ENCODE results near the gene CCDC184. TPM values are rescaled to one million over a fixed set of nuclear protein-coding genes. Genes with fewer than 3 reads are reported as not detected.

CCDC184 gene
- total RNA-seq, 1 experiment from 2014 or later: 0.69 TPM

DNA sequence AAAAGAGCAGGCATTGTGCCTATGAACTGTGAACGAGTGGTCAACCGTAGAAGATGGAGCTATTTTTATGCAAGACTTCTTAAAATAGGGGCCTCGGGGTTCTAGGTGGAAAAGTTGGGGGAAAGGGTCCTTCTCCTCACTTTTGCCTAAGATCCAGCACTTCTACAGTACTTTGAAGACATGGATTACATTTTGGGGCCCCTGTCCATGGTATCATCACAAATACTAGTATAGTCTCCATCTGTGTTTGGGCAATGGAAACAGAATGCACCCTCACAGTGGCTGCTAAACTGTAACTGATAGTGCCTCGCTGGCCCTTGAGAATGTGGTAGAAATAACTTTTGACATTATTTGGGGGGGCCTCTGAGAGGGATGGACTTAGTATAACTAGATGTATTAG lies 5.5 kb upstream of the CCDC184 start:
- H3K27ac ChIP-seq (ENCODE audit: low read depth, low read length, poor library complexity, severe bottlenecking): no peak overlapping the region
- intact Hi-C loops (cut with micrococcal nuclease; ENCODE audit: unreplicated experiment): no loop called here
- ChIA-PET CTCF (no interaction called here), POLR2A (ENCODE audit: low non-redundant PET) (no interaction called here)
- H3K27me3 ChIP-seq (replicated peaks; ENCODE audit: insufficient read depth, low read depth, low read length, poor library complexity): peaks cover 5% of the 10 kb centered on the region
- H3K9me3 ChIP-seq (ENCODE audit: low read depth, low read length, poor library complexity, severe bottlenecking): no peaks in the 10 kb centered on the region
- peaks cover 22% of the 10 kb centered on the region for H3K4me1 ChIP-seq (ENCODE audit: insufficient read depth, low read length, poor library complexity, severe bottlenecking)
- BruUV-seq (replicated peaks): no TSS peak
- no peak for TF ChIP-seq EZH2 (IDR thresholded peaks at IDR 0.05; ENCODE audit: borderline replicate concordance, low read depth, low read length, poor library complexity, severe bottlenecking)
- TF ChIP-seq, protein P1, sequence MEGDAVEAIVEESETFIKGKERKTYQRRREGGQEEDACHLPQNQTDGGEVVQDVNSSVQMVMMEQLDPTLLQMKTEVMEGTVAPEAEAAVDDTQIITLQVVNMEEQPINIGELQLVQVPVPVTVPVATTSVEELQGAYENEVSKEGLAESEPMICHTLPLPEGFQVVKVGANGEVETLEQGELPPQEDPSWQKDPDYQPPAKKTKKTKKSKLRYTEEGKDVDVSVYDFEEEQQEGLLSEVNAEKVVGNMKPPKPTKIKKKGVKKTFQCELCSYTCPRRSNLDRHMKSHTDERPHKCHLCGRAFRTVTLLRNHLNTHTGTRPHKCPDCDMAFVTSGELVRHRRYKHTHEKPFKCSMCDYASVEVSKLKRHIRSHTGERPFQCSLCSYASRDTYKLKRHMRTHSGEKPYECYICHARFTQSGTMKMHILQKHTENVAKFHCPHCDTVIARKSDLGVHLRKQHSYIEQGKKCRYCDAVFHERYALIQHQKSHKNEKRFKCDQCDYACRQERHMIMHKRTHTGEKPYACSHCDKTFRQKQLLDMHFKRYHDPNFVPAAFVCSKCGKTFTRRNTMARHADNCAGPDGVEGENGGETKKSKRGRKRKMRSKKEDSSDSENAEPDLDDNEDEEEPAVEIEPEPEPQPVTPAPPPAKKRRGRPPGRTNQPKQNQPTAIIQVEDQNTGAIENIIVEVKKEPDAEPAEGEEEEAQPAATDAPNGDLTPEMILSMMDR (conservative IDR thresholded peaks at IDR 0.05; ENCODE audit: low read depth, low read length): no peak
- H3K4me3 ChIP-seq (ENCODE audit: low read depth, low read length, poor library complexity, severe bottlenecking): no peak overlapping the region
- H3K36me3 ChIP-seq (ENCODE audit: insufficient read depth, low read length, poor library complexity, severe bottlenecking): no peaks in the 10 kb centered on the region
- DNase-seq (ENCODE audit: low spot score): no peak

DNA sequence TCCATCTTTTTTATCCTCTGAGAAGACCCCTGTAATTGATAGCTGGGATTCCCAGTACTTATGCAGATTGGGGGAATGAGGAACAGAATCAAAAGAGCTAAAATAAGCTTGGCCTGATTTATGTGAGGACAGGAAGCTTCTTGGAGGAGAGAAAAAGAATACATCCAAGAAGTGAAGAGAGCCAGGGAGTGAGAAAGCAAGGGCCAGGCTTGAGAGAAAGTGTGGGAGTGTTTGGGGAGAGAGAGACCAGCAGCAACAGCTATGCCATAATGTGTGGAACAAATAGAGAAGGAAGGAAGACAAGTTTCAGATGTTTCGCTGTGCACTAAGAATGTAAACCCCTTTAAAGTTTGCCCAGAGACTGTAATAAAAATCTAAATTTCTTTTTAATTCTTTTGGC lies 4.0 kb upstream of the CCDC184 start:
- peaks cover 26% of the 10 kb centered on the region for H3K4me1 ChIP-seq (ENCODE audit: insufficient read depth, low read length, poor library complexity, severe bottlenecking)
- TF ChIP-seq, protein P1 (conservative IDR thresholded peaks at IDR 0.05; ENCODE audit: low read depth, low read length): no peak
- no peak for TF ChIP-seq EZH2 (IDR thresholded peaks at IDR 0.05; ENCODE audit: borderline replicate concordance, low read depth, low read length, poor library complexity, severe bottlenecking)
- CTCF ChIA-PET: no interaction called here
- intact Hi-C loops (cut with micrococcal nuclease; ENCODE audit: unreplicated experiment): no loop called here
- no peak overlapping the region for H3K4me3 ChIP-seq (ENCODE audit: low read depth, low read length, poor library complexity, severe bottlenecking)
- H3K27ac ChIP-seq (ENCODE audit: low read depth, low read length, poor library complexity, severe bottlenecking): no peak overlapping the region
- peaks cover 12% of the 10 kb centered on the region for H3K27me3 ChIP-seq (replicated peaks; ENCODE audit: insufficient read depth, low read depth, low read length, poor library complexity)
- no peak for DNase-seq (ENCODE audit: low spot score)
- no peaks in the 10 kb centered on the region for H3K36me3 ChIP-seq (ENCODE audit: insufficient read depth, low read length, poor library complexity, severe bottlenecking)
- POLR2A ChIA-PET (ENCODE audit: low non-redundant PET): interaction anchor here (0.6 kb wide), 2 partner anchors 22 to 285 kb away, joined by 3 to 12 read pairs; partner anchors contain the start of gene ASB8
- no TSS peak for BruUV-seq (replicated peaks)
- H3K9me3 ChIP-seq (ENCODE audit: low read depth, low read length, poor library complexity, severe bottlenecking): no peaks in the 10 kb centered on the region

DNA sequence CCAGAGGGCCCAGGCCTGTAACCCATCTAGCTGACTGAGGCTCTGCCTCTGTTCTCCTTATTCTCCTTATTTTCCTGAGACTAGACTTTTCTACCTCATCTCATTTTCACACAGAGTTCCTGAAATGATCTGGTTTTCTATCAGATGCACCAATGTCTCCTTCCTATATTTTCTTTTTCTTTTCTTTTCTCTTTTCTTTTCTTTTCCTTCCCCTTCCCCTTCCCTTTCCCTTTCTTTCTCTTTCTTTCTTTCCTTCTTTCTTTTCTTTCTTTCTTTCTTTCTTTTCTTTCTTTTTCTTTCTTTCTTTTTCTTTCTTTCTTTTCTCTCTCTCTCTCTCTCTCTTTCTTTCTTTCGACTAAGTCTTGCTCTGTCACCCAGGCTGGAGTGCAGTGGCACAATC lies 3.0 kb upstream of the CCDC184 start:
- Histone ChIP-seq H3K27me3 (replicated peaks; ENCODE audit: insufficient read depth, low read depth, low read length, poor library complexity) (peaks cover 15% of the 10 kb centered on the region), H3K27ac (ENCODE audit: low read depth, low read length, poor library complexity, severe bottlenecking) (no peak overlapping the region), H3K4me3 (ENCODE audit: low read depth, low read length, poor library complexity, severe bottlenecking) (no peak overlapping the region), H3K9me3 (ENCODE audit: low read depth, low read length, poor library complexity, severe bottlenecking) (no peaks in the 10 kb centered on the region), H3K36me3 (ENCODE audit: insufficient read depth, low read length, poor library complexity, severe bottlenecking) (no peaks in the 10 kb centered on the region), H3K4me1 (ENCODE audit: insufficient read depth, low read length, poor library complexity, severe bottlenecking) (peaks cover 34% of the 10 kb centered on the region)
- POLR2A ChIA-PET (ENCODE audit: low non-redundant PET): no interaction called here
- intact Hi-C loops (cut with micrococcal nuclease; ENCODE audit: unreplicated experiment): loop anchor here (10.0 kb wide), 4 partner anchors 176 to 434 kb away; partner anchors contain the start of genes COL2A1 and TMEM106C
- DNase-seq (ENCODE audit: low spot score): no peak
- no TSS peak for BruUV-seq (replicated peaks)
- CTCF ChIA-PET: no interaction called here
- TF ChIP-seq EZH2 (IDR thresholded peaks at IDR 0.05; ENCODE audit: borderline replicate concordance, low read depth, low read length, poor library complexity, severe bottlenecking): no peak
- TF ChIP-seq, protein P1 (conservative IDR thresholded peaks at IDR 0.05; ENCODE audit: low read depth, low read length): no peak
